Astrocyte (in vitro differentiated cells and primary cell): ENCODE measurements around the gene NEIL1. TPM values are rescaled to one million over a fixed set of nuclear protein-coding genes. Genes with fewer than 3 reads are reported as not detected.

Source experiments
- DNase-seq: peaks from one replicate; pipeline ENCODE4 v3.0.0-alpha.2; 2010; ENCODE audit warnings: low read depth
- FAIRE-seq: peaks from 2 replicates; lab custom pipeline; 2011; peaks lifted over from hg19 to GRCh38; lab: Jason Lieb, UNC
- H2AFZ ChIP-seq: 2 replicates; pipeline ENCODE4 v1.6.0; 2012; ENCODE audit warnings: low read depth, low read length, inconsistent platforms
- H3K27ac ChIP-seq: 2 replicates; pipeline ENCODE4 v1.5.1; 2011; ENCODE audit warnings: low read depth, low read length, inconsistent platforms
- H3K27me3 ChIP-seq: 2 replicates; pipeline ENCODE4 v1.6.0; 2011; ENCODE audit warnings: low read length, inconsistent platforms; ENCODE audit not compliant: insufficient read depth
- H3K36me3 ChIP-seq: 2 replicates; pipeline ENCODE4 v1.5.1; 2011; ENCODE audit warnings: low read length, inconsistent platforms; ENCODE audit not compliant: insufficient read depth
- H3K4me1 ChIP-seq: 2 replicates; pipeline ENCODE4 v1.5.1; 2011; ENCODE audit warnings: low read length, inconsistent platforms; ENCODE audit not compliant: insufficient read depth
- H3K4me2 ChIP-seq: 2 replicates; pipeline ENCODE4 v1.6.0; 2012; ENCODE audit warnings: low read length, inconsistent platforms
- H3K4me3 ChIP-seq: 2 replicates; pipeline ENCODE4 v1.5.1; 2011; ENCODE audit warnings: low read depth, mild to moderate bottlenecking, low read length, inconsistent platforms; ENCODE audit not compliant: insufficient read depth
- H3K79me2 ChIP-seq: 2 replicates; pipeline ENCODE4 v1.6.0; 2012; ENCODE audit warnings: mild to moderate bottlenecking, low read length, inconsistent platforms; ENCODE audit not compliant: insufficient read depth
- H3K9ac ChIP-seq: 2 replicates; pipeline ENCODE4 v1.6.0; 2012; ENCODE audit warnings: mild to moderate bottlenecking, low read length, inconsistent platforms
- H3K9me3 ChIP-seq: 2 replicates; pipeline ENCODE4 v1.5.1; 2012; ENCODE audit warnings: low read depth, mild to moderate bottlenecking, low read length, inconsistent platforms; ENCODE audit not compliant: insufficient read depth
- H4K20me1 ChIP-seq: 2 replicates; pipeline ENCODE4 v1.6.0; 2012; ENCODE audit warnings: low read length, inconsistent platforms; ENCODE audit not compliant: insufficient read depth
- H3K27ac Mint-ChIP-seq: one replicate; pipeline ENCODE4 v1.8.0; 2021; ENCODE audit warnings: mild to moderate bottlenecking, mixed read lengths; ENCODE audit not compliant: unreplicated experiment
- H3K27me3 Mint-ChIP-seq: one replicate; pipeline ENCODE4 v1.8.0; 2021; ENCODE audit warnings: low read depth, mixed read lengths; ENCODE audit not compliant: unreplicated experiment
- H3K36me3 Mint-ChIP-seq: one replicate; pipeline ENCODE4 v1.8.0; 2021; ENCODE audit warnings: low read depth, mixed read lengths; ENCODE audit not compliant: unreplicated experiment
- H3K4me1 Mint-ChIP-seq: one replicate; pipeline ENCODE4 v1.8.0; 2021; ENCODE audit warnings: low read depth, mixed read lengths; ENCODE audit not compliant: unreplicated experiment
- H3K4me3 Mint-ChIP-seq: one replicate; pipeline ENCODE4 v1.8.0; 2021; ENCODE audit warnings: mild to moderate bottlenecking, moderate library complexity, mixed read lengths; ENCODE audit not compliant: unreplicated experiment
- H3K9me3 Mint-ChIP-seq: one replicate; pipeline ENCODE4 v1.8.0; 2021; ENCODE audit warnings: mild to moderate bottlenecking, mixed read lengths; ENCODE audit not compliant: unreplicated experiment
- EZH2 ChIP-seq: IDR thresholded peaks from 2 replicates; pipeline ENCODE4 v1.6.1; 2012; ENCODE audit warnings: mild to moderate bottlenecking, low read length, inconsistent platforms; ENCODE audit not compliant: insufficient read depth
- total RNA-seq: library from RNA; stranded (reverse); gene quantifications from 2 replicates; pipeline ENCODE4 v1.2.1, GENCODE V29; 2021
- TF ChIP-seq, protein P1 (sequence below): IDR thresholded peaks from 2 replicates; pipeline ENCODE4 v1.5.1; 2011; ENCODE audit warnings: low read depth, mild to moderate bottlenecking, inconsistent platforms, low read length, moderate library complexity; ENCODE audit not compliant: insufficient read depth

Gene NEIL1
- total RNA-seq, 1 donor from 2014 or later: 5.1 TPM

DNA sequence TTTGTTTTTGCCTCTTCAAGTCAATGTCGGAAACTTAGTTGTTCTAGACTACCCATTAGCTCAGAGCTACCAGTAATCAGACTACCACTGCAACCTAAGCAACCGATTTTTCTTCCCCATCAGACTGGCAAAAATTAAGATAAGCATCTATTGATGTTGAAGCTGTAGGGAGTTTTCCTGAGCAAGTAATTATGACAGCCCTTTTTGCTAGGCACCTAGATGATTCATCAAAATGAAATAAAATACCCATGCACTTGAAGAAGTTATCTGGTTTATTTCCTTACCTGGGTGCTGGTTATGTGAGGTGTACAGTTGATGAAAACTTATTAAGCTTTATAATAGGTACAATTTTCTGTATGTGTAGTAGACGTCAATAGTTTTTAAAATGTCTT lies 11.5 kb upstream of the NEIL1 start:
- Mint-ChIP-seq H3K4me1 (peaks cover 2% of the 10 kb centered on the region), H3K36me3 (peaks cover 9% of the 10 kb centered on the region), H3K27ac (no peak overlapping the region), H3K27me3 (peaks cover 9% of the 10 kb centered on the region), H3K9me3 (no peaks in the 10 kb centered on the region), H3K4me3 (peak overlapping the region; percentile 96)
- DNase-seq (no peak), FAIRE-seq (no peak)
- H2AFZ ChIP-seq: peak overlapping the region; percentile 93
- peak overlapping the region; percentile 92 for H3K9ac ChIP-seq
- no peak for TF ChIP-seq EZH2
- TF ChIP-seq, protein P1, sequence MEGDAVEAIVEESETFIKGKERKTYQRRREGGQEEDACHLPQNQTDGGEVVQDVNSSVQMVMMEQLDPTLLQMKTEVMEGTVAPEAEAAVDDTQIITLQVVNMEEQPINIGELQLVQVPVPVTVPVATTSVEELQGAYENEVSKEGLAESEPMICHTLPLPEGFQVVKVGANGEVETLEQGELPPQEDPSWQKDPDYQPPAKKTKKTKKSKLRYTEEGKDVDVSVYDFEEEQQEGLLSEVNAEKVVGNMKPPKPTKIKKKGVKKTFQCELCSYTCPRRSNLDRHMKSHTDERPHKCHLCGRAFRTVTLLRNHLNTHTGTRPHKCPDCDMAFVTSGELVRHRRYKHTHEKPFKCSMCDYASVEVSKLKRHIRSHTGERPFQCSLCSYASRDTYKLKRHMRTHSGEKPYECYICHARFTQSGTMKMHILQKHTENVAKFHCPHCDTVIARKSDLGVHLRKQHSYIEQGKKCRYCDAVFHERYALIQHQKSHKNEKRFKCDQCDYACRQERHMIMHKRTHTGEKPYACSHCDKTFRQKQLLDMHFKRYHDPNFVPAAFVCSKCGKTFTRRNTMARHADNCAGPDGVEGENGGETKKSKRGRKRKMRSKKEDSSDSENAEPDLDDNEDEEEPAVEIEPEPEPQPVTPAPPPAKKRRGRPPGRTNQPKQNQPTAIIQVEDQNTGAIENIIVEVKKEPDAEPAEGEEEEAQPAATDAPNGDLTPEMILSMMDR: no peak
- H3K79me2 ChIP-seq: peaks cover 11% of the 10 kb centered on the region
- peak overlapping the region; percentile 72 for H3K27ac ChIP-seq
- no peaks in the 10 kb centered on the region for H4K20me1 ChIP-seq
- no peaks in the 10 kb centered on the region for H3K9me3 ChIP-seq
- H3K27me3 ChIP-seq: no peaks in the 10 kb centered on the region
- peak overlapping the region; percentile 99 for H3K4me2 ChIP-seq
- H3K4me1 ChIP-seq: peaks cover 10% of the 10 kb centered on the region
- H3K36me3 ChIP-seq: no peaks in the 10 kb centered on the region
- peak overlapping the region; percentile 77 for H3K4me3 ChIP-seq

DNA sequence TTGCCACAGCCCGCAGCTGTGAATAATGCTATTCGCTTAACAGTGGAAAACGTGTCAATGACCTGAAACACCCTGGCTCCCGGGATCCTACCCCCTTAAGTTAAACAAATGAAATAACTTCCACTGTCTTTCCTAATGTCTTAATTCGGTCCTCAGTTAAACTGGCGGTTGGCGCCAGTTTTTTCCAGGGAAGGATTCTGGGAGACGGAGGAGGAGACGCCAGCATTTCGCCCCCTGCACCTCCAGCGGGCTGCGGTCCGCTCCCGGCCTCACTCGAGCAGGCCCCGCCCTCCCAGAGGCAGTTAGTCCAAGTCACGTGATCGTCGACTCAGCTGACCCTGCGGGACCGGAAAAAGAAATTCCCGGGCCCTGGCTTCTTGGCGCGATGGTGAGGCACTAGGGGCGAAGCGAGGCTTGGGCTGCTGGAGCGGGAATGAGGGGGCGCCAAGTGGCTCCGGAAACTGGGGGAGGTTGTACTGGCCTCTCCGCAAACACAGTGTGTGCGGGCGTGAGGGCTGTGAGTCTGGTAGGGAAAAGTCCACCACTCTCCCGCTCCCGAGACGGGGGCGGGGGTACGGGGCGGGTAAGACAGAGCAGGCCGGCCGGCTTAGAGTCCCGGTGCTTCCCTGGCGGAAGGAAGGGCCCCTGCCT lies 11.0 kb upstream of the NEIL1 start, which contains the start of gene COMMD4:
COMMD4 (plus strand) TSS at position 359 of the 651 bp plus-strand sequence; CDS start at position 386, 27 bp downstream.
- H3K27ac Mint-ChIP-seq: peak within 1 kb of the TSS; percentile 85
- H3K27me3 ChIP-seq: no peaks in the 10 kb centered on the region
- peak within 1 kb of the TSS; percentile 96 for H3K4me3 Mint-ChIP-seq
- H3K9me3 ChIP-seq: no peaks in the 10 kb centered on the region
- peak within 1 kb of the TSS; percentile 92 for H3K9ac ChIP-seq
- no peak for TF ChIP-seq EZH2
- TF ChIP-seq, protein P1: no peak
- peak within 1 kb of the TSS; percentile 77 for H3K4me3 ChIP-seq
- H3K9me3 Mint-ChIP-seq: no peaks in the 10 kb centered on the region
- no peaks in the 10 kb centered on the region for H3K36me3 ChIP-seq
- peak within 1 kb of the TSS; percentile 72 for H3K27ac ChIP-seq
- peaks cover 10% of the 10 kb centered on the region for H3K4me1 ChIP-seq
- H3K27me3 Mint-ChIP-seq: peaks cover 7% of the 10 kb centered on the region
- FAIRE-seq: no peak
- H3K4me2 ChIP-seq: peak within 1 kb of the TSS; percentile 99
- H3K36me3 Mint-ChIP-seq: peaks cover 9% of the 10 kb centered on the region
- H3K79me2 ChIP-seq: peaks cover 11% of the 10 kb centered on the region
- peak; percentile 91 for DNase-seq
- no peaks in the 10 kb centered on the region for H4K20me1 ChIP-seq
- peak within 1 kb of the TSS; percentile 93 for H2AFZ ChIP-seq
- H3K4me1 Mint-ChIP-seq: peaks cover 2% of the 10 kb centered on the region

DNA sequence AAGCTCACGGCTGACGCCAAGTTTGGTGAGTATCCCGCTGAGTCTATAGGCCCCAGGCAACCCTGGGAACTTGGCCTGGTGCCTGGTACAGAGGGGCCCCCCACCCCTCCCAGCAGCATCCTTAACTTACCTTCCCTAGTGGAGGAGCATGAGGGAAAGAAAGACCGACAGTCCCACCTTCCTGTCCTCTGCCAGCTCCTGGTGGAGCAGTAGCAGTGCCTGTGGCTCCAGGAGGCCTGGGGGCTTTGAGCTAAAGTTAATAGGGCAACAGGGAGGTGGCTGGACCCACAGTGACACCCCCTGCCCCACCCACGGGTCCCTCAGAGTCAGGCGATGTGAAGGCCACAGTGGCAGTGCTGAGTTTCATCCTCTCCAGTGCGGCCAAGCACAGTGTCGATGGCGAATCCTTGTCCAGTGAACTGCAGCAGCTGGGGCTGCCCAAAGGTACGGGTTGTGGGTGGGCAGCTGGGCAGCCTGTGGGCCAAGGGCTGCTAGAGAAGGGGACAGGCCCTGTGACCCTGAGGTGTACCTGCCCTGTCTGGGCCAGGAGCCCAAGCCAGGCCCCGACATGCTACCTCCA lies 8.1 kb upstream of the NEIL1 start:
- H3K36me3 Mint-ChIP-seq: peaks cover 9% of the 10 kb centered on the region
- no peak for FAIRE-seq
- no peak overlapping the region for H3K4me3 ChIP-seq
- peaks cover 2% of the 10 kb centered on the region for H3K4me1 Mint-ChIP-seq
- H3K4me3 Mint-ChIP-seq: no peak overlapping the region
- H3K9me3 ChIP-seq: no peaks in the 10 kb centered on the region
- peaks cover 10% of the 10 kb centered on the region for H3K4me1 ChIP-seq
- no peak overlapping the region for H3K9ac ChIP-seq
- no peaks in the 10 kb centered on the region for H3K27me3 ChIP-seq
- TF ChIP-seq, protein P1: no peak
- TF ChIP-seq EZH2: no peak
- H3K27ac Mint-ChIP-seq: no peak overlapping the region
- no peak for DNase-seq
- no peak overlapping the region for H2AFZ ChIP-seq
- H4K20me1 ChIP-seq: no peaks in the 10 kb centered on the region
- H3K27me3 Mint-ChIP-seq: no peaks in the 10 kb centered on the region
- H3K27ac ChIP-seq: no peak overlapping the region
- no peaks in the 10 kb centered on the region for H3K36me3 ChIP-seq
- peaks cover 11% of the 10 kb centered on the region for H3K79me2 ChIP-seq
- no peaks in the 10 kb centered on the region for H3K9me3 Mint-ChIP-seq
- H3K4me2 ChIP-seq: no peak overlapping the region
